WTC11 (cell line): ENCODE measurements around the gene CENPX. TPM values are rescaled to one million over a fixed set of nuclear protein-coding genes. Genes with fewer than 3 reads are reported as not detected.

ENCODE experiments used
- ATAC-seq: fragments of 200-7000 bp; cut with Tn5 transposase; 2 replicates; pipeline ENCODE4 v1.10.0; 2021; ENCODE audit warnings: mild to moderate bottlenecking, moderate library complexity
- CTCF ChIA-PET: fragments of 300-600 bp; sonication (Branson Sonifier 250); formaldehyde crosslinking; loops from one replicate; lab custom pipeline; 2021; ENCODE audit warnings: antibody characterized with exemption; lab: Charles Lee
- POLR2A ChIA-PET: fragments of 350-600 bp; sonication (Branson Sonifier 250); formaldehyde crosslinking; loops from one replicate; lab custom pipeline; 2021; ENCODE audit warnings: antibody characterized with exemption; lab: Charles Lee
- DNase-seq: peaks from one replicate; pipeline ENCODE4 v3.0.0; 2021; ENCODE audit warnings: low spot score
- H3K27ac Mint-ChIP-seq: 2 replicates; pipeline ENCODE4 v1.8.0; 2021; ENCODE audit warnings: mixed read lengths
- H3K27me3 Mint-ChIP-seq: 2 replicates; pipeline ENCODE4 v1.8.0; 2021; ENCODE audit warnings: low read depth, mild to moderate bottlenecking, moderate library complexity, mixed read lengths
- H3K36me3 Mint-ChIP-seq: 2 replicates; pipeline ENCODE4 v1.8.0; 2021; ENCODE audit warnings: mixed read lengths
- H3K4me1 Mint-ChIP-seq: 2 replicates; pipeline ENCODE4 v1.8.0; 2022; ENCODE audit warnings: mixed read lengths
- H3K4me3 Mint-ChIP-seq: 2 replicates; pipeline ENCODE4 v1.8.0; 2021; ENCODE audit warnings: mild to moderate bottlenecking, moderate library complexity, mixed read lengths
- H3K9me3 Mint-ChIP-seq: 2 replicates; pipeline ENCODE4 v1.8.0; 2021; ENCODE audit warnings: mixed read lengths
- CREM ChIP-seq: sonication (generic); formaldehyde crosslinking; IDR thresholded peaks from 2 replicates; pipeline ENCODE4 v1.8.1; 2022; ENCODE audit warnings: mild to moderate bottlenecking, missing genetic modification reagents, moderate library complexity
- GRHL2 ChIP-seq: fragments of 250-450 bp; sonication (Bioruptor Pico); IDR thresholded peaks from 2 replicates; pipeline ENCODE4 v1.8.0; 2022; ENCODE audit warnings: mild to moderate bottlenecking, moderate library complexity; ENCODE audit not compliant: insufficient replicate concordance, severe bottlenecking
- JUN ChIP-seq: sonication (generic); formaldehyde crosslinking; IDR thresholded peaks from 2 replicates; pipeline ENCODE4 v1.8.0; 2023; ENCODE audit warnings: mild to moderate bottlenecking, missing genetic modification reagents
- MYBL2 ChIP-seq: sonication (generic); formaldehyde crosslinking; IDR thresholded peaks from 2 replicates; pipeline ENCODE4 v1.8.1; 2023; ENCODE audit warnings: mild to moderate bottlenecking, moderate library complexity, missing genetic modification reagents
- RORB ChIP-seq: fragments of 250-450 bp; sonication (Bioruptor Pico); IDR thresholded peaks from 2 replicates; pipeline ENCODE4 v1.9.0; 2021; ENCODE audit warnings: mild to moderate bottlenecking
- SMAD3 ChIP-seq: sonication (generic); formaldehyde crosslinking; IDR thresholded peaks from 2 replicates; pipeline ENCODE4 v1.8.0; 2022; ENCODE audit warnings: missing genetic modification reagents, mild to moderate bottlenecking, borderline replicate concordance
- SOX15 ChIP-seq: fragments of 250-450 bp; sonication (Bioruptor Pico); IDR thresholded peaks from 2 replicates; pipeline ENCODE4 v1.9.0; 2021; ENCODE audit warnings: mild to moderate bottlenecking
- SP1 ChIP-seq: sonication (generic); formaldehyde crosslinking; conservative IDR thresholded peaks from 2 replicates; pipeline ENCODE4 v1.8.1; 2022; ENCODE audit warnings: missing genetic modification reagents
- ZNF138 ChIP-seq: sonication (generic); formaldehyde crosslinking; conservative IDR thresholded peaks from 2 replicates; pipeline ENCODE4 v1.8.1; 2022; ENCODE audit warnings: mild to moderate bottlenecking, moderate library complexity, missing genetic modification reagents
- ZNF396 ChIP-seq: fragments of 250-450 bp; sonication (Bioruptor Pico); IDR thresholded peaks from 2 replicates; pipeline ENCODE4 v1.8.0; 2021; ENCODE audit warnings: mild to moderate bottlenecking, moderate library complexity, borderline replicate concordance
- total RNA-seq: library from RNA; stranded (reverse); gene quantifications from 3 replicates; pipeline ENCODE4 v1.2.3, GENCODE V29; 2021
- TF ChIP-seq, protein P1 (sequence below): sonication (generic); formaldehyde crosslinking; IDR thresholded peaks from 2 replicates; pipeline ENCODE4 v1.8.1; 2022; ENCODE audit warnings: mild to moderate bottlenecking, missing genetic modification reagents, moderate library complexity, borderline replicate concordance
- TF ChIP-seq, protein P2 (sequence below): sonication (generic); formaldehyde crosslinking; IDR thresholded peaks from 2 replicates; pipeline ENCODE4 v1.8.0; 2022; ENCODE audit warnings: missing genetic modification reagents
- TF ChIP-seq, protein P3 (sequence below): sonication (generic); formaldehyde crosslinking; IDR thresholded peaks from 2 replicates; pipeline ENCODE4 v1.8.0; 2023; ENCODE audit warnings: missing genetic modification reagents
- TF ChIP-seq, protein P4 (sequence below): fragments of 250-450 bp; sonication (Bioruptor Pico); IDR thresholded peaks from 2 replicates; pipeline ENCODE4 v1.8.0; 2021; ENCODE audit warnings: mild to moderate bottlenecking
- TF ChIP-seq, protein P5 (sequence below): sonication (generic); formaldehyde crosslinking; IDR thresholded peaks from 2 replicates; pipeline ENCODE4 v1.8.1; 2023; ENCODE audit warnings: mild to moderate bottlenecking, missing genetic modification reagents, borderline replicate concordance
- TF ChIP-seq, protein P6 (sequence below): sonication (generic); formaldehyde crosslinking; IDR thresholded peaks from 2 replicates; pipeline ENCODE4 v1.8.1; 2023; ENCODE audit warnings: mild to moderate bottlenecking, missing genetic modification reagents
- TF ChIP-seq, protein P7 (sequence below): sonication (generic); formaldehyde crosslinking; IDR thresholded peaks from 2 replicates; pipeline ENCODE4 v1.8.0; 2022; ENCODE audit warnings: mild to moderate bottlenecking, missing genetic modification reagents
- TF ChIP-seq, protein P8 (sequence below): sonication (generic); formaldehyde crosslinking; IDR thresholded peaks from 2 replicates; pipeline ENCODE4 v1.8.0; 2023; ENCODE audit warnings: mild to moderate bottlenecking, missing genetic modification reagents

Gene CENPX
- total RNA-seq, 1 experiment from 2014 or later: 121 TPM

DNA sequence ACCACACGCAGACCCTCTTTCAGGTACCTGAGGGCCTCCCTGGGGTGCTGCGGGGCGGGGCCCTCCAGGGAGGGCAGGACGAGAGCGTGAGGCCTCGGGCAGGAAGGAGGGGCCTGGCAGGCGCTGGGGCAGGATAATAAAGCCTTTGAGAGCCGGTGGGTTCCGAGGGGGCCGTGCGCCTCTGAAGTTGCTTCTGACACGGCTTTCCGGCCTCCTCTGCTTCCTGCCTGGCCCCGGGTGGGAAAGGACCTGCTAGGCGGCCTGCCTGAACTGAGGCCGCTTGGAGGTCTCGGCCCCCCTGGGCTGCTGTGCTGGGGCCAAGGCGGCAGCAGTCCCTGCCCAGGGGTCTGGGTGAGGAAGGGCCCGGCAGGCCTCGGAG lies 10.4 kb downstream of the CENPX start (continued):
- TF ChIP-seq CREM (CRISPR knock-in tag) (no peak), ZNF396 (no peak), SP1 (CRISPR knock-in tag) (no peak), SOX15 (CRISPR knock-in tag) (no peak), RORB (CRISPR knock-in tag) (no peak), ZNF138 (no peak)

DNA sequence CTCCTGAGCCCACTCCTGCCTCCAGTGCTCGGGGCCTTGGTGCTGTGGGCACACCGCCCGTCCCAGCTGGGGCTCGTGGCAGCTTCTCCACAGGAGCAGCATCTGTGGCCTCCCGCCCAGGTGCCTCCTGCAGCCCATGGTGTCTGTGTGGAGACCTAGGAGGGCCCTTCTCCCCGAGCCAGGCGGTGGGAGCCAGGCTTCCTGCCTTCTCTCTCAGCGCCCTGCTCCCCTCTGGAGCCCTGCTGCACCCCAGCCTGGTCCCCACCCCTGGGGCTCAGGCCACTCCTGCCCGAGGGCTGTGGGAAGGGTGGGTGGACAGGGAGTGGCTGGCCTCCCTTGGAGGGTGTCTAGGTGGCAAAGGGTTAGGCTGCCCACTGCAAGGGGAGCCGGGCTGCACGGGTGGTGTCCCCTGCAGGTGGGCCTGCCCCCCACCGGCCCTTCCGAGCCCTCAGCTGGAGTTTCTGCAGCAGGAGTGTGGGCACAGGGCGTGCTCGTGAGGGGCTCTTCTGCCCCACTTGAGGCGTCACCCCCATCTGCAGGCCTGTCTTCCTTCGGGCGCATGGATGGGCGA lies 11.0 kb downstream of the CENPX start:
- Mint-ChIP-seq H3K36me3 (no peaks in the 10 kb centered on the region), H3K27ac (no peak overlapping the region), H3K4me3 (no peak overlapping the region), H3K27me3 (no peaks in the 10 kb centered on the region), H3K9me3 (no peaks in the 10 kb centered on the region), H3K4me1 (no peaks in the 10 kb centered on the region)
- ChIA-PET CTCF (interaction anchor here (3.0 kb wide), 1 partner anchor 16 kb away, joined by 11 read pairs; no protein-coding TSS in a partner anchor), POLR2A (no interaction called here)
- no peak for ATAC-seq
- DNase-seq: no peak
- no peak for TF ChIP-seq SMAD3
- no peak for TF ChIP-seq MYBL2 (CRISPR knock-in tag)
- TF ChIP-seq, protein P1, sequence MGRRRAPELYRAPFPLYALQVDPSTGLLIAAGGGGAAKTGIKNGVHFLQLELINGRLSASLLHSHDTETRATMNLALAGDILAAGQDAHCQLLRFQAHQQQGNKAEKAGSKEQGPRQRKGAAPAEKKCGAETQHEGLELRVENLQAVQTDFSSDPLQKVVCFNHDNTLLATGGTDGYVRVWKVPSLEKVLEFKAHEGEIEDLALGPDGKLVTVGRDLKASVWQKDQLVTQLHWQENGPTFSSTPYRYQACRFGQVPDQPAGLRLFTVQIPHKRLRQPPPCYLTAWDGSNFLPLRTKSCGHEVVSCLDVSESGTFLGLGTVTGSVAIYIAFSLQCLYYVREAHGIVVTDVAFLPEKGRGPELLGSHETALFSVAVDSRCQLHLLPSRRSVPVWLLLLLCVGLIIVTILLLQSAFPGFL (CRISPR knock-in tag): no peak
- TF ChIP-seq, protein P2, sequence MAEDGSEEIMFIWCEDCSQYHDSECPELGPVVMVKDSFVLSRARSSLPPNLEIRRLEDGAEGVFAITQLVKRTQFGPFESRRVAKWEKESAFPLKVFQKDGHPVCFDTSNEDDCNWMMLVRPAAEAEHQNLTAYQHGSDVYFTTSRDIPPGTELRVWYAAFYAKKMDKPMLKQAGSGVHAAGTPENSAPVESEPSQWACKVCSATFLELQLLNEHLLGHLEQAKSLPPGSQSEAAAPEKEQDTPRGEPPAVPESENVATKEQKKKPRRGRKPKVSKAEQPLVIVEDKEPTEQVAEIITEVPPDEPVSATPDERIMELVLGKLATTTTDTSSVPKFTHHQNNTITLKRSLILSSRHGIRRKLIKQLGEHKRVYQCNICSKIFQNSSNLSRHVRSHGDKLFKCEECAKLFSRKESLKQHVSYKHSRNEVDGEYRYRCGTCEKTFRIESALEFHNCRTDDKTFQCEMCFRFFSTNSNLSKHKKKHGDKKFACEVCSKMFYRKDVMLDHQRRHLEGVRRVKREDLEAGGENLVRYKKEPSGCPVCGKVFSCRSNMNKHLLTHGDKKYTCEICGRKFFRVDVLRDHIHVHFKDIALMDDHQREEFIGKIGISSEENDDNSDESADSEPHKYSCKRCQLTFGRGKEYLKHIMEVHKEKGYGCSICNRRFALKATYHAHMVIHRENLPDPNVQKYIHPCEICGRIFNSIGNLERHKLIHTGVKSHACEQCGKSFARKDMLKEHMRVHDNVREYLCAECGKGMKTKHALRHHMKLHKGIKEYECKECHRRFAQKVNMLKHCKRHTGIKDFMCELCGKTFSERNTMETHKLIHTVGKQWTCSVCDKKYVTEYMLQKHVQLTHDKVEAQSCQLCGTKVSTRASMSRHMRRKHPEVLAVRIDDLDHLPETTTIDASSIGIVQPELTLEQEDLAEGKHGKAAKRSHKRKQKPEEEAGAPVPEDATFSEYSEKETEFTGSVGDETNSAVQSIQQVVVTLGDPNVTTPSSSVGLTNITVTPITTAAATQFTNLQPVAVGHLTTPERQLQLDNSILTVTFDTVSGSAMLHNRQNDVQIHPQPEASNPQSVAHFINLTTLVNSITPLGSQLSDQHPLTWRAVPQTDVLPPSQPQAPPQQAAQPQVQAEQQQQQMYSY: no peak
- TF ChIP-seq, protein P3, sequence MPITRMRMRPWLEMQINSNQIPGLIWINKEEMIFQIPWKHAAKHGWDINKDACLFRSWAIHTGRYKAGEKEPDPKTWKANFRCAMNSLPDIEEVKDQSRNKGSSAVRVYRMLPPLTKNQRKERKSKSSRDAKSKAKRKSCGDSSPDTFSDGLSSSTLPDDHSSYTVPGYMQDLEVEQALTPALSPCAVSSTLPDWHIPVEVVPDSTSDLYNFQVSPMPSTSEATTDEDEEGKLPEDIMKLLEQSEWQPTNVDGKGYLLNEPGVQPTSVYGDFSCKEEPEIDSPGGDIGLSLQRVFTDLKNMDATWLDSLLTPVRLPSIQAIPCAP (CRISPR knock-in tag): no peak
- TF ChIP-seq, protein P4, sequence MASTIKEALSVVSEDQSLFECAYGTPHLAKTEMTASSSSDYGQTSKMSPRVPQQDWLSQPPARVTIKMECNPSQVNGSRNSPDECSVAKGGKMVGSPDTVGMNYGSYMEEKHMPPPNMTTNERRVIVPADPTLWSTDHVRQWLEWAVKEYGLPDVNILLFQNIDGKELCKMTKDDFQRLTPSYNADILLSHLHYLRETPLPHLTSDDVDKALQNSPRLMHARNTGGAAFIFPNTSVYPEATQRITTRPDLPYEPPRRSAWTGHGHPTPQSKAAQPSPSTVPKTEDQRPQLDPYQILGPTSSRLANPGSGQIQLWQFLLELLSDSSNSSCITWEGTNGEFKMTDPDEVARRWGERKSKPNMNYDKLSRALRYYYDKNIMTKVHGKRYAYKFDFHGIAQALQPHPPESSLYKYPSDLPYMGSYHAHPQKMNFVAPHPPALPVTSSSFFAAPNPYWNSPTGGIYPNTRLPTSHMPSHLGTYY (CRISPR knock-in tag): no peak
- TF ChIP-seq JUN (CRISPR knock-in tag): no peak
- TF ChIP-seq, protein P5, sequence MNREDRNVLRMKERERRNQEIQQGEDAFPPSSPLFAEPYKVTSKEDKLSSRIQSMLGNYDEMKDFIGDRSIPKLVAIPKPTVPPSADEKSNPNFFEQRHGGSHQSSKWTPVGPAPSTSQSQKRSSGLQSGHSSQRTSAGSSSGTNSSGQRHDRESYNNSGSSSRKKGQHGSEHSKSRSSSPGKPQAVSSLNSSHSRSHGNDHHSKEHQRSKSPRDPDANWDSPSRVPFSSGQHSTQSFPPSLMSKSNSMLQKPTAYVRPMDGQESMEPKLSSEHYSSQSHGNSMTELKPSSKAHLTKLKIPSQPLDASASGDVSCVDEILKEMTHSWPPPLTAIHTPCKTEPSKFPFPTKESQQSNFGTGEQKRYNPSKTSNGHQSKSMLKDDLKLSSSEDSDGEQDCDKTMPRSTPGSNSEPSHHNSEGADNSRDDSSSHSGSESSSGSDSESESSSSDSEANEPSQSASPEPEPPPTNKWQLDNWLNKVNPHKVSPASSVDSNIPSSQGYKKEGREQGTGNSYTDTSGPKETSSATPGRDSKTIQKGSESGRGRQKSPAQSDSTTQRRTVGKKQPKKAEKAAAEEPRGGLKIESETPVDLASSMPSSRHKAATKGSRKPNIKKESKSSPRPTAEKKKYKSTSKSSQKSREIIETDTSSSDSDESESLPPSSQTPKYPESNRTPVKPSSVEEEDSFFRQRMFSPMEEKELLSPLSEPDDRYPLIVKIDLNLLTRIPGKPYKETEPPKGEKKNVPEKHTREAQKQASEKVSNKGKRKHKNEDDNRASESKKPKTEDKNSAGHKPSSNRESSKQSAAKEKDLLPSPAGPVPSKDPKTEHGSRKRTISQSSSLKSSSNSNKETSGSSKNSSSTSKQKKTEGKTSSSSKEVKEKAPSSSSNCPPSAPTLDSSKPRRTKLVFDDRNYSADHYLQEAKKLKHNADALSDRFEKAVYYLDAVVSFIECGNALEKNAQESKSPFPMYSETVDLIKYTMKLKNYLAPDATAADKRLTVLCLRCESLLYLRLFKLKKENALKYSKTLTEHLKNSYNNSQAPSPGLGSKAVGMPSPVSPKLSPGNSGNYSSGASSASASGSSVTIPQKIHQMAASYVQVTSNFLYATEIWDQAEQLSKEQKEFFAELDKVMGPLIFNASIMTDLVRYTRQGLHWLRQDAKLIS (CRISPR knock-in tag): no peak
- TF ChIP-seq, protein P6, sequence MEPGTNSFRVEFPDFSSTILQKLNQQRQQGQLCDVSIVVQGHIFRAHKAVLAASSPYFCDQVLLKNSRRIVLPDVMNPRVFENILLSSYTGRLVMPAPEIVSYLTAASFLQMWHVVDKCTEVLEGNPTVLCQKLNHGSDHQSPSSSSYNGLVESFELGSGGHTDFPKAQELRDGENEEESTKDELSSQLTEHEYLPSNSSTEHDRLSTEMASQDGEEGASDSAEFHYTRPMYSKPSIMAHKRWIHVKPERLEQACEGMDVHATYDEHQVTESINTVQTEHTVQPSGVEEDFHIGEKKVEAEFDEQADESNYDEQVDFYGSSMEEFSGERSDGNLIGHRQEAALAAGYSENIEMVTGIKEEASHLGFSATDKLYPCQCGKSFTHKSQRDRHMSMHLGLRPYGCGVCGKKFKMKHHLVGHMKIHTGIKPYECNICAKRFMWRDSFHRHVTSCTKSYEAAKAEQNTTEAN (CRISPR knock-in tag): no peak
- TF ChIP-seq, protein P7, sequence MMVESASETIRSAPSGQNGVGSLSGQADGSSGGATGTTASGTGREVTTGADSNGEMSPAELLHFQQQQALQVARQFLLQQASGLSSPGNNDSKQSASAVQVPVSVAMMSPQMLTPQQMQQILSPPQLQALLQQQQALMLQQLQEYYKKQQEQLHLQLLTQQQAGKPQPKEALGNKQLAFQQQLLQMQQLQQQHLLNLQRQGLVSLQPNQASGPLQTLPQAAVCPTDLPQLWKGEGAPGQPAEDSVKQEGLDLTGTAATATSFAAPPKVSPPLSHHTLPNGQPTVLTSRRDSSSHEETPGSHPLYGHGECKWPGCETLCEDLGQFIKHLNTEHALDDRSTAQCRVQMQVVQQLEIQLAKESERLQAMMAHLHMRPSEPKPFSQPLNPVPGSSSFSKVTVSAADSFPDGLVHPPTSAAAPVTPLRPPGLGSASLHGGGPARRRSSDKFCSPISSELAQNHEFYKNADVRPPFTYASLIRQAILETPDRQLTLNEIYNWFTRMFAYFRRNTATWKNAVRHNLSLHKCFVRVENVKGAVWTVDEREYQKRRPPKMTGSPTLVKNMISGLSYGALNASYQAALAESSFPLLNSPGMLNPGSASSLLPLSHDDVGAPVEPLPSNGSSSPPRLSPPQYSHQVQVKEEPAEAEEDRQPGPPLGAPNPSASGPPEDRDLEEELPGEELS (CRISPR knock-in tag): no peak
- TF ChIP-seq, protein P8, sequence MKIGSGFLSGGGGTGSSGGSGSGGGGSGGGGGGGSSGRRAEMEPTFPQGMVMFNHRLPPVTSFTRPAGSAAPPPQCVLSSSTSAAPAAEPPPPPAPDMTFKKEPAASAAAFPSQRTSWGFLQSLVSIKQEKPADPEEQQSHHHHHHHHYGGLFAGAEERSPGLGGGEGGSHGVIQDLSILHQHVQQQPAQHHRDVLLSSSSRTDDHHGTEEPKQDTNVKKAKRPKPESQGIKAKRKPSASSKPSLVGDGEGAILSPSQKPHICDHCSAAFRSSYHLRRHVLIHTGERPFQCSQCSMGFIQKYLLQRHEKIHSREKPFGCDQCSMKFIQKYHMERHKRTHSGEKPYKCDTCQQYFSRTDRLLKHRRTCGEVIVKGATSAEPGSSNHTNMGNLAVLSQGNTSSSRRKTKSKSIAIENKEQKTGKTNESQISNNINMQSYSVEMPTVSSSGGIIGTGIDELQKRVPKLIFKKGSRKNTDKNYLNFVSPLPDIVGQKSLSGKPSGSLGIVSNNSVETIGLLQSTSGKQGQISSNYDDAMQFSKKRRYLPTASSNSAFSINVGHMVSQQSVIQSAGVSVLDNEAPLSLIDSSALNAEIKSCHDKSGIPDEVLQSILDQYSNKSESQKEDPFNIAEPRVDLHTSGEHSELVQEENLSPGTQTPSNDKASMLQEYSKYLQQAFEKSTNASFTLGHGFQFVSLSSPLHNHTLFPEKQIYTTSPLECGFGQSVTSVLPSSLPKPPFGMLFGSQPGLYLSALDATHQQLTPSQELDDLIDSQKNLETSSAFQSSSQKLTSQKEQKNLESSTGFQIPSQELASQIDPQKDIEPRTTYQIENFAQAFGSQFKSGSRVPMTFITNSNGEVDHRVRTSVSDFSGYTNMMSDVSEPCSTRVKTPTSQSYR (CRISPR knock-in tag): no peak
- TF ChIP-seq GRHL2 (CRISPR knock-in tag): no peak
